CD14-positive monocyte (primary cell): ENCODE measurements around the gene PPM1M. TPM values are rescaled to one million over a fixed set of nuclear protein-coding genes. Genes with fewer than 3 reads are reported as not detected.

Source experiments
- DNase-seq, 3 donors: peaks; one replicate each; pipeline ENCODE4 v3.0.0-alpha.2; 2011 to 2022
- H2AFZ ChIP-seq: 2 replicates; pipeline ENCODE4 v1.6.0; 2012; ENCODE audit warnings: mild to moderate bottlenecking, low read depth, low read length, inconsistent platforms; ENCODE audit not compliant: insufficient read depth, poor library complexity, severe bottlenecking
- H3K27ac ChIP-seq, 2 donors: 1 replicate in 1 of 2; 2 replicates in 1 of 2; pipeline ENCODE4 v1.5.1; 2012 to 2013; ENCODE audit warnings: low read length in 2 of 2, control low read depth in 1 of 2, inconsistent platforms in 1 of 2, low read depth in 1 of 2, mild to moderate bottlenecking in 1 of 2
- H3K27me3 ChIP-seq, 2 donors: one replicate each; pipeline versions ENCODE4 v1.6.0 to v1.6.1; 2011 to 2013; ENCODE audit warnings: low read length in 2 of 2; ENCODE audit not compliant: control insufficient read depth in 2 of 2, insufficient read depth in 2 of 2
- H3K36me3 ChIP-seq, 2 donors: replicated peaks in 1 of 2; 1 replicate in 1 of 2; 2 replicates in 1 of 2; pipeline versions ENCODE4 v1.5.1 to v1.6.1; 2012 to 2013; ENCODE audit warnings: low read length in 2 of 2, control low read depth in 1 of 2, inconsistent platforms in 1 of 2, mild to moderate bottlenecking in 1 of 2; ENCODE audit not compliant: insufficient read depth in 2 of 2, control insufficient read depth in 1 of 2
- H3K4me1 ChIP-seq, 2 donors: 1 replicate in 1 of 2; 2 replicates in 1 of 2; pipeline versions ENCODE4 v1.5.1 to v1.6.1; 2012 to 2013; ENCODE audit warnings: low read length in 2 of 2, control low read depth in 1 of 2, inconsistent platforms in 1 of 2, mild to moderate bottlenecking in 1 of 2, moderate library complexity in 1 of 2; ENCODE audit not compliant: insufficient read depth in 2 of 2, control insufficient read depth in 1 of 2
- H3K4me2 ChIP-seq: replicated peaks from 2 replicates; pipeline ENCODE3; 2012; ENCODE audit warnings: low read length, moderate library complexity, mild to moderate bottlenecking; ENCODE audit not compliant: poor library complexity, severe bottlenecking; ENCODE audit errors: extremely low read depth
- H3K4me3 ChIP-seq, 3 experiments: fragments of 200-600 bp in 1 of 3; sonication (generic) in 1 of 3; replicated peaks in 1 of 3; 1 replicate in 2 of 3; 2 replicates in 1 of 3; pipeline ENCODE4 v1.5.1; 2011 to 2013; ENCODE audit warnings: low read length in 3 of 3, mild to moderate bottlenecking in 3 of 3, control low read depth in 2 of 3, low read depth in 2 of 3, inconsistent platforms in 1 of 3, moderate library complexity in 1 of 3
- H3K79me2 ChIP-seq: 2 replicates; pipeline ENCODE4 v1.6.0; 2012; ENCODE audit warnings: mild to moderate bottlenecking, control low read depth, inconsistent platforms, low read length, moderate library complexity; ENCODE audit not compliant: insufficient read depth
- H3K9ac ChIP-seq: 2 replicates; pipeline ENCODE4 v1.6.0; 2017; ENCODE audit warnings: low read length, mild to moderate bottlenecking; ENCODE audit not compliant: insufficient read depth, poor library complexity, severe bottlenecking
- H3K9me3 ChIP-seq, 2 donors: replicated peaks in 1 of 2; 1 replicate in 1 of 2; 2 replicates in 1 of 2; pipeline versions ENCODE4 v1.5.1 to v1.6.1; 2012 to 2013; ENCODE audit warnings: low read length in 2 of 2, control low read depth in 1 of 2; ENCODE audit not compliant: control insufficient read depth in 1 of 2, insufficient read depth in 1 of 2
- H4K20me1 ChIP-seq: 2 replicates; pipeline ENCODE4 v1.6.0; 2012; ENCODE audit warnings: mild to moderate bottlenecking, low read length, control low read depth, moderate library complexity; ENCODE audit not compliant: insufficient read depth
- H3K27ac Mint-ChIP-seq, 7 donors: one replicate each; pipeline ENCODE4 v1.8.0; 2020; ENCODE audit warnings: mild to moderate bottlenecking in 7 of 7, mixed read lengths in 7 of 7, moderate library complexity in 6 of 7, inconsistent platforms in 2 of 7
- H3K27me3 Mint-ChIP-seq, 3 donors: one replicate each; pipeline ENCODE4 v1.8.0; 2021 to 2022; ENCODE audit warnings: low read depth in 3 of 3, mild to moderate bottlenecking in 3 of 3, mixed read lengths in 3 of 3, moderate library complexity in 3 of 3, inconsistent platforms in 1 of 3
- H3K36me3 Mint-ChIP-seq, 2 donors: one replicate each; pipeline ENCODE4 v1.8.0; 2020; ENCODE audit warnings: mixed read lengths in 2 of 2, inconsistent platforms in 1 of 2, mild to moderate bottlenecking in 1 of 2
- H3K4me1 Mint-ChIP-seq: one replicate; pipeline ENCODE4 v1.8.0; 2020; ENCODE audit warnings: mild to moderate bottlenecking, mixed read lengths
- H3K4me3 Mint-ChIP-seq, 2 donors: one replicate each; pipeline ENCODE4 v1.8.0; 2020; ENCODE audit warnings: mild to moderate bottlenecking in 2 of 2, mixed read lengths in 2 of 2, moderate library complexity in 1 of 2
- H3K9me3 Mint-ChIP-seq, 7 donors: one replicate each; pipeline ENCODE4 v1.8.0; 2020 to 2022; ENCODE audit warnings: mixed read lengths in 7 of 7, mild to moderate bottlenecking in 6 of 7, moderate library complexity in 6 of 7, inconsistent platforms in 2 of 7
- CTCF ChIP-seq: fragments of 200-600 bp; IDR thresholded peaks from one replicate; pipeline ENCODE4 v1.8.0; 2022; ENCODE audit warnings: antibody characterized with exemption, mild to moderate bottlenecking
- WGBS: methylation state at CpG from one replicate; pipeline ENCODE4 v1.1.5; 2013; ENCODE audit warnings: missing lambda C conversion rate; ENCODE audit not compliant: insufficient coverage; 5-methylcytosine and 5-hydroxymethylcytosine counted together
- intact Hi-C, 2 donors: fragments of 100-400 bp; cut with micrococcal nuclease; formaldehyde crosslinking; loops; one replicate each; pipeline versions ENCODE4 v1.15.0 to v1.15.1; 2023
- polyA plus RNA-seq, 3 donors: library from polyadenylated mRNA; depleted of rRNA in 1 of 3; unstranded in 2 of 3; stranded (reverse) in 1 of 3; fragments of 300-500 nt in 2 of 3; fragments of >200 nt in 1 of 3; fragmentation: Illumina TruSeq in 2 of 3; gene quantifications; 1 replicate in 2 of 3; 2 replicates in 1 of 3; pipeline ENCODE4 v1.2.3, GENCODE V29; 2012 to 2021

Gene PPM1M
- polyA plus RNA-seq, 3 donors = 92.8 to 144 (median 120) TPM

GRCh38 chr3:52210037-52210436 lies 35.5 kb upstream of the PPM1M start:
- Histone ChIP-seq H3K4me2 (peak overlapping the region; percentile 50), H3K9ac (no peak overlapping the region), H3K79me2 (peaks cover 46% of the 10 kb centered on the region), H4K20me1 (peaks cover 2% of the 10 kb centered on the region), H2AFZ (no peak overlapping the region), H3K27me3 (no peaks in the 10 kb centered on the region), H3K36me3 (peaks cover 88 to 94% of the 10 kb centered on the region in 2 donors), H3K27ac (peak overlapping the region; percentile 60 to 77), H3K4me1 (peaks cover 23 to 26% of the 10 kb centered on the region in 2 donors), H3K4me3 (peak overlapping the region in 1 of 3 experiments; percentile 48), H3K9me3 (no peaks in the 10 kb centered on the region)
- DNase-seq = no peak
- H3K27me3 Mint-ChIP-seq = peaks cover 0 to 3% (median 0%) of the 10 kb centered on the region in 3 donors
- no peak overlapping the region for H3K4me3 Mint-ChIP-seq
- no peaks in the 10 kb centered on the region for H3K9me3 Mint-ChIP-seq
- H3K4me1 Mint-ChIP-seq = peaks cover 33% of the 10 kb centered on the region
- TF ChIP-seq CTCF = no peak
- peak overlapping the region; percentile 83 to 95 (median 91) for H3K27ac Mint-ChIP-seq
- peaks cover 92 to 96% of the 10 kb centered on the region in 2 donors for H3K36me3 Mint-ChIP-seq
- intact Hi-C loops = loop anchor here in 1 of 2 donors (5.0 kb wide), 1 partner anchor 53 kb away; no protein-coding TSS in a partner anchor

- H3K4me2 ChIP-seq = peak overlapping the region; percentile 50
- H3K4me3 ChIP-seq = peak overlapping the region in 1 of 3 experiments; percentile 48
- no peak overlapping the region for H2AFZ ChIP-seq
- Mint-ChIP-seq H3K9me3 (no peaks in the 10 kb centered on the region), H3K4me3 (peak overlapping the region in 1 of 2 donors; percentile 35), H3K27ac (peak overlapping the region; percentile 83 to 95 (median 91)), H3K4me1 (peaks cover 35% of the 10 kb centered on the region), H3K27me3 (peaks cover 0 to 3% (median 0%) of the 10 kb centered on the region in 3 donors), H3K36me3 (peaks cover 92 to 96% of the 10 kb centered on the region in 2 donors)
- H3K9ac ChIP-seq = no peak overlapping the region
- no peak for TF ChIP-seq CTCF
- H3K27me3 ChIP-seq = no peaks in the 10 kb centered on the region
- peaks cover 88 to 94% of the 10 kb centered on the region in 2 donors for H3K36me3 ChIP-seq
- H3K27ac ChIP-seq = peak overlapping the region; percentile 60 to 77
- no peaks in the 10 kb centered on the region for H3K9me3 ChIP-seq
- peaks cover 40% of the 10 kb centered on the region for H3K79me2 ChIP-seq
- H4K20me1 ChIP-seq = peaks cover 3% of the 10 kb centered on the region
- peak; percentile 89 to 94 (median 93) for DNase-seq
- intact Hi-C loops = loop anchor here in 1 of 2 donors (5.0 kb wide), 1 partner anchor 53 kb away; no protein-coding TSS in a partner anchor
- peaks cover 23 to 25% of the 10 kb centered on the region in 2 donors for H3K4me1 ChIP-seq
- WGBS = no CpG with 5 or more reads among the region's 6 CpGs
These were observed 35.0 kb upstream of the PPM1M start for GRCh38 chr3:52210550-52211046.
